Stomach (tissue), 4 donors: ENCODE data around the gene PPP3CA.

ENCODE experiments used
- POLR2A ChIP-seq, 4 donors: fragments of 450-650 bp; IDR thresholded peaks; one replicate each; pipeline ENCODE4 v1.6.1; 2016; ENCODE audit warnings: antibody characterized with exemption in 4 of 4, control low read depth in 2 of 4, mild to moderate bottlenecking in 1 of 4, moderate library complexity in 1 of 4
- TF ChIP-seq, protein P1 (sequence below), 7 experiments: fragments of 450-650 bp in 4 of 7; fragments of 200-600 bp in 3 of 7; sonication (generic) in 3 of 7; IDR thresholded peaks; one replicate each; pipeline ENCODE4 v1.5.1; 2016 to 2019; ENCODE audit warnings: antibody characterized with exemption in 7 of 7, control low read depth in 2 of 7, mild to moderate bottlenecking in 1 of 7

DNA sequence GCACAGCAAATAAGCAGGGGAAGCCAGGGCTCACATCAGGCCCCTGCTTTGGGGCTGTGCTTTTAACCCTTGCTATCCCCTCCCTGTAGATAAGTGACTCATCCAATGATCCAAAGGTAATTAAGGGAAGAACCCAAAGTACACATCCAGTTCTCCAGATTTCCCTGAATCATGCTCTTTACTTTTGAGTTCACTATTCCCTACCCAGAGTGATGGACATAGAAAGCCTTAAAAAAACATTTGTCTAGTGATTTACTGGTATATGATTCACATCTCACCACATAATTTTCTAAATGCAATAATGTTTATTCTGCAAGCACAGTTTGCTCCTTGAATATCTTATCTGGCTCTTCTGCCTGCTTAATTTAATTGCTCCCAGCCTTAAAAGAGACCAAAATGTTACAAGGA is 136.2 kb downstream of the PPP3CA start:
- TF ChIP-seq, protein P1, sequence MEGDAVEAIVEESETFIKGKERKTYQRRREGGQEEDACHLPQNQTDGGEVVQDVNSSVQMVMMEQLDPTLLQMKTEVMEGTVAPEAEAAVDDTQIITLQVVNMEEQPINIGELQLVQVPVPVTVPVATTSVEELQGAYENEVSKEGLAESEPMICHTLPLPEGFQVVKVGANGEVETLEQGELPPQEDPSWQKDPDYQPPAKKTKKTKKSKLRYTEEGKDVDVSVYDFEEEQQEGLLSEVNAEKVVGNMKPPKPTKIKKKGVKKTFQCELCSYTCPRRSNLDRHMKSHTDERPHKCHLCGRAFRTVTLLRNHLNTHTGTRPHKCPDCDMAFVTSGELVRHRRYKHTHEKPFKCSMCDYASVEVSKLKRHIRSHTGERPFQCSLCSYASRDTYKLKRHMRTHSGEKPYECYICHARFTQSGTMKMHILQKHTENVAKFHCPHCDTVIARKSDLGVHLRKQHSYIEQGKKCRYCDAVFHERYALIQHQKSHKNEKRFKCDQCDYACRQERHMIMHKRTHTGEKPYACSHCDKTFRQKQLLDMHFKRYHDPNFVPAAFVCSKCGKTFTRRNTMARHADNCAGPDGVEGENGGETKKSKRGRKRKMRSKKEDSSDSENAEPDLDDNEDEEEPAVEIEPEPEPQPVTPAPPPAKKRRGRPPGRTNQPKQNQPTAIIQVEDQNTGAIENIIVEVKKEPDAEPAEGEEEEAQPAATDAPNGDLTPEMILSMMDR (IDR thresholded peaks at IDR 0.05) = no peak
- no peak for TF ChIP-seq POLR2A (IDR thresholded peaks at IDR 0.05)
